H1 (cell line): ENCODE results near the gene CCNH. TPM values are rescaled to one million over a fixed set of nuclear protein-coding genes. Genes with fewer than 3 reads are reported as not detected.

ENCODE experiments used
- CBX5 ChIP-seq: fragments of 300-800, 300-1000 bp; sonication (generic); IDR thresholded peaks from 2 replicates; pipeline ENCODE4 v1.7.1; 2016; ENCODE audit warnings: antibody characterized with exemption, low read length, low read depth
- CHD1 ChIP-seq: IDR thresholded peaks from 2 replicates; pipeline ENCODE4 v1.6.1; 2012; ENCODE audit warnings: low read depth, low read length, improper control_type of control experiment
- CHD7 ChIP-seq: fragments of 300-600 bp; sonication (generic); IDR thresholded peaks from 2 replicates; pipeline ENCODE4 v1.7.1; 2012; ENCODE audit warnings: low read length, moderate library complexity, mild to moderate bottlenecking, inconsistent platforms; ENCODE audit not compliant: insufficient replicate concordance
- JUND ChIP-seq: IDR thresholded peaks from 2 replicates; pipeline ENCODE4 v1.6.1; 2011; ENCODE audit warnings: mild to moderate bottlenecking, improper control_type of control experiment, low read length
- MAX ChIP-seq: IDR thresholded peaks from 2 replicates; pipeline ENCODE4 v1.6.1; 2012; ENCODE audit warnings: inconsistent platforms
- NRF1 ChIP-seq: IDR thresholded peaks from 2 replicates; pipeline ENCODE4 v1.6.1; 2011; ENCODE audit warnings: mild to moderate bottlenecking, low read depth, low read length, improper control_type of control experiment
- RAD21 ChIP-seq, 2 experiments: IDR thresholded peaks in 1 of 2; conservative IDR thresholded peaks in 1 of 2; 2 replicates each; pipeline ENCODE4 v1.6.1; 2011; ENCODE audit warnings: low read depth in 2 of 2, low read length in 2 of 2, improper control_type of control experiment in 1 of 2, inconsistent platforms in 1 of 2, mild to moderate bottlenecking in 1 of 2, moderate library complexity in 1 of 2
- USF2 ChIP-seq: IDR thresholded peaks from 2 replicates; pipeline ENCODE4 v1.6.1; 2011; ENCODE audit warnings: low read length, improper control_type of control experiment
- ZNF274 ChIP-seq: IDR thresholded peaks from 2 replicates; pipeline ENCODE4 v1.7.0; 2012; ENCODE audit warnings: low read length, borderline replicate concordance; ENCODE audit errors: extremely low read depth
- polyA plus RNA-seq, 7 experiments: library from polyadenylated mRNA; depleted of rRNA in 3 of 7; stranded (reverse) in 5 of 7; unstranded in 2 of 7; fragments of >200 nt in 5 of 7; fragments of 200-250 nt in 2 of 7; gene quantifications; 1 replicate in 5 of 7; 2 replicates in 1 of 7; 4 replicates in 1 of 7; pipeline versions ENCODE4 v1.2.1 to v1.2.3, GENCODE V29; 2011 to 2013; ENCODE audit warnings: missing spikeins in 2 of 7, mixed read lengths in 2 of 7
- total RNA-seq: library from RNA; stranded (reverse); fragmentation: NEBNext Ultra II Directional; extraction: Animal tissue kit (Norgen Biotek cat#: 25700); gene quantifications from 2 replicates; pipeline ENCODE4 v1.2.1, GENCODE V29; 2021

Gene CCNH
- total and polyA plus RNA-seq, 2 of the 8 experiments (the other 6 are each of a cell fraction or from before 2014, with no cell fraction given), result 38.2 to 41.8 TPM

GRCh38 chr5:87412630-87413342 lies at the start of gene CCNH (continued):
- TF ChIP-seq USF2 (no peak), NRF1 (no peak), CHD1 (no peak), CHD7 (no peak), CBX5 (no peak), JUND (no peak), ZNF274 (no peak), RAD21 (IDR thresholded peaks at IDR 0.05 in 1 of 2, conservative IDR thresholded peaks at IDR 0.05 in 1 of 2; ENCODE audit: low read depth in 2 of 2, low read length in 2 of 2) (no peak), MAX (no peak)
